H9 (cell line): Measurements from ENCODE around the gene BRICD5. TPM values are rescaled to one million over a fixed set of nuclear protein-coding genes. Genes with fewer than 3 reads are reported as not detected.

Experiments
- DNase-seq: peaks from one replicate; pipeline ENCODE4 v3.0.0-alpha.2; 2017
- H2AFZ ChIP-seq: one replicate; pipeline ENCODE4 v1.6.1; 2013; ENCODE audit warnings: mild to moderate bottlenecking, low read length, control low read depth, moderate library complexity
- H2AK5ac ChIP-seq: 2 replicates; pipeline ENCODE4 v1.6.1; 2013; ENCODE audit warnings: low read length, control low read depth, mixed read lengths; ENCODE audit not compliant: insufficient read length
- H2BK120ac ChIP-seq: one replicate; pipeline ENCODE4 v1.6.1; 2013; ENCODE audit warnings: low read depth, mild to moderate bottlenecking, low read length, control low read depth, inconsistent platforms; ENCODE audit not compliant: poor library complexity, severe bottlenecking
- H2BK12ac ChIP-seq: 2 replicates; pipeline ENCODE4 v1.6.1; 2013; ENCODE audit warnings: low read length, control low read depth, mixed read lengths, low read depth; ENCODE audit not compliant: insufficient read length
- H2BK15ac ChIP-seq: 2 replicates; pipeline ENCODE4 v1.6.1; 2013; ENCODE audit warnings: low read depth, low read length, control low read depth
- H2BK20ac ChIP-seq: one replicate; pipeline ENCODE4 v1.6.1; 2013; ENCODE audit warnings: low read depth, mild to moderate bottlenecking, low read length, control low read depth, inconsistent platforms; ENCODE audit not compliant: poor library complexity, severe bottlenecking
- H2BK5ac ChIP-seq: 2 replicates; pipeline ENCODE4 v1.6.1; 2013; ENCODE audit warnings: low read length, control low read depth, mixed read lengths; ENCODE audit not compliant: insufficient read length
- H3K14ac ChIP-seq: 2 replicates; pipeline ENCODE4 v1.6.1; 2013; ENCODE audit warnings: low read length, control low read depth; ENCODE audit not compliant: insufficient read depth
- H3K18ac ChIP-seq: 2 replicates; pipeline ENCODE4 v1.6.1; 2013; ENCODE audit warnings: low read depth, mild to moderate bottlenecking, mixed read lengths, low read length, control low read depth; ENCODE audit not compliant: insufficient read length
- H3K23ac ChIP-seq: 2 replicates; pipeline ENCODE4 v1.6.1; 2013; ENCODE audit warnings: low read length, control low read depth, mixed read lengths, low read depth; ENCODE audit not compliant: insufficient read length
- H3K23me2 ChIP-seq: 2 replicates; pipeline ENCODE4 v1.6.1; 2013; ENCODE audit warnings: low read depth, mild to moderate bottlenecking, mixed read lengths, low read length, control low read depth; ENCODE audit not compliant: insufficient read length, poor library complexity, severe bottlenecking
- H3K27ac ChIP-seq: 2 replicates; pipeline ENCODE4 v1.5.1; 2013; ENCODE audit warnings: low read length, control low read depth, mixed read lengths, low read depth; ENCODE audit not compliant: insufficient read length
- H3K27me3 ChIP-seq: 2 replicates; pipeline ENCODE4 v1.6.1; 2013; ENCODE audit warnings: low read length, control low read depth, inconsistent platforms; ENCODE audit not compliant: insufficient read depth
- H3K4ac ChIP-seq: 2 replicates; pipeline ENCODE4 v1.6.1; 2013; ENCODE audit warnings: low read depth, mild to moderate bottlenecking, control low read depth, inconsistent platforms, low read length, moderate library complexity
- H3K4me1 ChIP-seq: 2 replicates; pipeline ENCODE4 v1.6.1; 2013; ENCODE audit warnings: low read length, control low read depth, inconsistent platforms; ENCODE audit not compliant: insufficient read depth
- H3K4me2 ChIP-seq: 2 replicates; pipeline ENCODE4 v1.6.1; 2013; ENCODE audit warnings: low read length, control low read depth, mixed read lengths; ENCODE audit not compliant: insufficient read length, insufficient read depth
- H3K56ac ChIP-seq: 2 replicates; pipeline ENCODE4 v1.6.1; 2013; ENCODE audit warnings: low read depth, mild to moderate bottlenecking, mixed read lengths, low read length, control low read depth; ENCODE audit not compliant: insufficient read length
- H3K79me1 ChIP-seq: 2 replicates; pipeline ENCODE4 v1.6.1; 2013; ENCODE audit warnings: low read depth, mild to moderate bottlenecking, moderate library complexity, low read length, control low read depth, inconsistent platforms; ENCODE audit not compliant: insufficient read depth, poor library complexity, severe bottlenecking
- H3K79me2 ChIP-seq: 2 replicates; pipeline ENCODE4 v1.6.1; 2013; ENCODE audit warnings: low read length, control low read depth, inconsistent platforms; ENCODE audit not compliant: insufficient read depth
- H3K9ac ChIP-seq: 2 replicates; pipeline ENCODE4 v1.6.1; 2013; ENCODE audit warnings: low read length, control low read depth, mixed read lengths; ENCODE audit not compliant: insufficient read length; ENCODE audit errors: extremely low read depth
- H3K9me3 ChIP-seq: one replicate; pipeline ENCODE4 v1.6.1; 2013; ENCODE audit warnings: low read depth, low read length, inconsistent platforms; ENCODE audit not compliant: control insufficient read depth
- H3T11ph ChIP-seq: one replicate; pipeline ENCODE4 v1.6.1; 2013; ENCODE audit warnings: mild to moderate bottlenecking, low read length, control low read depth, inconsistent platforms
- H4K20me1 ChIP-seq: one replicate; pipeline ENCODE4 v1.6.1; 2013; ENCODE audit not compliant: control insufficient read depth, insufficient read length, insufficient read depth
- H4K5ac ChIP-seq: 2 replicates; pipeline ENCODE4 v1.6.1; 2013; ENCODE audit warnings: low read depth, mild to moderate bottlenecking, mixed read lengths, low read length, control low read depth; ENCODE audit not compliant: insufficient read length
- H4K8ac ChIP-seq: replicated peaks from 2 replicates; pipeline ENCODE4 v1.6.1; 2013; ENCODE audit warnings: low read length, control low read depth, mixed read lengths, low read depth; ENCODE audit not compliant: insufficient read length
- H4K91ac ChIP-seq: 2 replicates; pipeline ENCODE4 v1.6.1; 2013; ENCODE audit warnings: low read depth, mild to moderate bottlenecking, moderate library complexity, mixed read lengths, low read length, control low read depth; ENCODE audit not compliant: insufficient read length
- H3K27ac Mint-ChIP-seq, 3 experiments: 2 replicates in 2 of 3; 3 replicates in 1 of 3; pipeline ENCODE4 v1.8.0; 2020 to 2021; ENCODE audit warnings: mixed read lengths in 3 of 3, mild to moderate bottlenecking in 1 of 3, moderate library complexity in 1 of 3
- H3K27me3 Mint-ChIP-seq: 2 replicates; pipeline ENCODE4 v1.8.0; 2021; ENCODE audit warnings: low read depth, mild to moderate bottlenecking, moderate library complexity, mixed read lengths
- H3K36me3 Mint-ChIP-seq, 3 experiments: 2 replicates in 2 of 3; 3 replicates in 1 of 3; pipeline ENCODE4 v1.8.0; 2020 to 2021; ENCODE audit warnings: low read depth in 3 of 3, mixed read lengths in 3 of 3; ENCODE audit not compliant: insufficient read depth in 1 of 3
- H3K4me1 Mint-ChIP-seq, 2 experiments: 2 replicates each; pipeline ENCODE4 v1.8.0; 2020; ENCODE audit warnings: mixed read lengths in 2 of 2
- H3K4me3 Mint-ChIP-seq, 2 experiments: 2 replicates in 1 of 2; 3 replicates in 1 of 2; pipeline ENCODE4 v1.8.0; 2020 to 2021; ENCODE audit warnings: mild to moderate bottlenecking in 2 of 2, mixed read lengths in 2 of 2, moderate library complexity in 1 of 2
- H3K9me3 Mint-ChIP-seq, 2 experiments: 2 replicates in 1 of 2; 3 replicates in 1 of 2; pipeline ENCODE4 v1.8.0; 2020; ENCODE audit warnings: mild to moderate bottlenecking in 2 of 2, mixed read lengths in 2 of 2, moderate library complexity in 1 of 2
- CTCF ChIP-seq: fragments of 200-600 bp; sonication (generic); conservative IDR thresholded peaks from 3 replicates; pipeline ENCODE4 v1.8.0; 2021; ENCODE audit warnings: antibody characterized with exemption, mild to moderate bottlenecking
- whole genome bisulfite sequencing: extraction: QIAGEN DNeasy Blood & Tissue Kit; methylation state at CpG from one replicate; pipeline ENCODE4 v1.1.7; 2013; ENCODE audit warnings: missing lambda C conversion rate, low lambda C conversion rate, mixed read lengths; ENCODE audit not compliant: insufficient read length; ENCODE audit errors: extremely low coverage; 5-methylcytosine and 5-hydroxymethylcytosine counted together
- total RNA-seq: library from RNA; stranded (reverse); gene quantifications from 2 replicates; pipeline ENCODE4 v1.2.1, GENCODE V29; 2021

BRICD5 gene
- total RNA-seq, 1 experiment from 2014 or later: 11.9 TPM

GRCh38 chr16:2190002-2190658 lies 20.5 kb downstream of the BRICD5 start:
- H3K4me1 ChIP-seq: no peaks in the 10 kb centered on the region
- no peak overlapping the region for H2BK5ac ChIP-seq
- no peak for TF ChIP-seq CTCF
- H3K4me2 ChIP-seq: no peak overlapping the region
- H3K4ac ChIP-seq: no peak overlapping the region
- H3T11ph ChIP-seq: no peak overlapping the region
- no peaks in the 10 kb centered on the region for H3K9me3 Mint-ChIP-seq
- peaks cover 4 to 5% of the 10 kb centered on the region in 2 experiments; a peak in 1 of 4 replicates for H3K4me1 Mint-ChIP-seq
- H3K9ac ChIP-seq: no peak overlapping the region
- no peaks in the 10 kb centered on the region for H4K20me1 ChIP-seq
- H4K91ac ChIP-seq: no peak overlapping the region
- no peaks in the 10 kb centered on the region for H3K23me2 ChIP-seq
- no peak overlapping the region for H3K56ac ChIP-seq
- peaks cover 2% of the 10 kb centered on the region for H3K27me3 Mint-ChIP-seq
- H3K27me3 ChIP-seq: no peaks in the 10 kb centered on the region
- no peak overlapping the region for H3K23ac ChIP-seq
- H3K79me1 ChIP-seq: no peaks in the 10 kb centered on the region
- H2BK120ac ChIP-seq: no peak overlapping the region
- no peak overlapping the region for H3K27ac Mint-ChIP-seq
- DNase-seq: no peak
- H3K79me2 ChIP-seq: no peaks in the 10 kb centered on the region
- H2BK15ac ChIP-seq: no peak overlapping the region
- H4K8ac ChIP-seq: no peak overlapping the region
- H3K18ac ChIP-seq: no peak overlapping the region
- no CpG with 5 or more reads among the region's 24 CpGs for WGBS
- no peak overlapping the region for H3K4me3 Mint-ChIP-seq
- no peak overlapping the region for H3K27ac ChIP-seq
- no peak overlapping the region for H4K5ac ChIP-seq
- no peak overlapping the region for H2AK5ac ChIP-seq
- no peak overlapping the region for H2AFZ ChIP-seq
- H3K14ac ChIP-seq: no peak overlapping the region
- H3K36me3 Mint-ChIP-seq: no peaks in the 10 kb centered on the region
- no peaks in the 10 kb centered on the region for H3K9me3 ChIP-seq
- H2BK12ac ChIP-seq: no peak overlapping the region
- no peak overlapping the region for H2BK20ac ChIP-seq
